ENCODE measurements around the gene HNRNPA2B1. TPM values are rescaled to one million over a fixed set of nuclear protein-coding genes. Genes with fewer than 3 reads are reported as not detected.

HNRNPA2B1 gene
- total RNA-seq, 2 donors from 2014 or later = 491 to 882 TPM

- Mint-ChIP-seq H3K27ac (no peak overlapping the region), H3K27me3 (peaks cover 9% of the 10 kb centered on the region), H3K36me3 (ENCODE audit: low read depth) (no peaks in the 10 kb centered on the region), H3K9me3 (no peaks in the 10 kb centered on the region), H3K4me1 (no peaks in the 10 kb centered on the region), H3K4me3 (no peak overlapping the region)
- no peak for ATAC-seq (replicated peaks)
These were observed 57.1 kb downstream of the HNRNPA2B1 start for GRCh38 chr7:26143298-26144048.

- no peaks in the 10 kb centered on the region for H3K4me1 Mint-ChIP-seq
- H3K27ac Mint-ChIP-seq = no peak overlapping the region
- H3K36me3 Mint-ChIP-seq (ENCODE audit: low read depth) = no peaks in the 10 kb centered on the region
- ATAC-seq (replicated peaks) = no peak
- no peaks in the 10 kb centered on the region for H3K9me3 Mint-ChIP-seq
- H3K27me3 Mint-ChIP-seq = peaks cover 9% of the 10 kb centered on the region
- H3K4me3 Mint-ChIP-seq = no peak overlapping the region
These were observed 59.5 kb downstream of the HNRNPA2B1 start for GRCh38 chr7:26141077-26141476.

GRCh38 chr7:26140380-26140779 lies 60.2 kb downstream of the HNRNPA2B1 start:
- no peak for ATAC-seq (replicated peaks)
- Mint-ChIP-seq H3K27me3 (peaks cover 9% of the 10 kb centered on the region), H3K4me1 (no peaks in the 10 kb centered on the region), H3K9me3 (no peaks in the 10 kb centered on the region), H3K36me3 (ENCODE audit: low read depth) (no peaks in the 10 kb centered on the region), H3K27ac (no peak overlapping the region), H3K4me3 (no peak overlapping the region)

Other genes with a start within 250 kb of the HNRNPA2B1 start
- 10 to 100 TPM; 24.1 to 27.6 TPM for gene NFE2L3, start 48.5 kb downstream of the HNRNPA2B1 start, total RNA-seq
- gene CBX3, start 999 bp upstream of the HNRNPA2B1 start, total RNA-seq = 100 to 1,000 TPM; 179 to 242 TPM
- 10 to 100 TPM; 23.5 to 30.8 TPM for gene SNX10, start 91.1 kb upstream of the HNRNPA2B1 start, total RNA-seq